Thyroid gland (tissue), 4 donors: Measurements from ENCODE around the gene TLE4.

Source experiments
- POLR2A ChIP-seq, 2 donors: fragments of 450-650 bp; IDR thresholded peaks; one replicate each; pipeline ENCODE4 v1.6.1; 2017; ENCODE audit warnings: antibody characterized with exemption in 2 of 2, mild to moderate bottlenecking in 2 of 2, moderate library complexity in 1 of 2
- TF ChIP-seq, protein P1 (sequence below), 6 experiments: fragments of 200-600 bp in 3 of 6; fragments of 450-650 bp in 3 of 6; sonication (generic) in 3 of 6; IDR thresholded peaks; one replicate each; pipeline ENCODE4 v1.5.1; 2016 to 2019; ENCODE audit warnings: antibody characterized with exemption in 6 of 6, mild to moderate bottlenecking in 2 of 6, inconsistent platforms in 1 of 6, moderate library complexity in 1 of 6

DNA sequence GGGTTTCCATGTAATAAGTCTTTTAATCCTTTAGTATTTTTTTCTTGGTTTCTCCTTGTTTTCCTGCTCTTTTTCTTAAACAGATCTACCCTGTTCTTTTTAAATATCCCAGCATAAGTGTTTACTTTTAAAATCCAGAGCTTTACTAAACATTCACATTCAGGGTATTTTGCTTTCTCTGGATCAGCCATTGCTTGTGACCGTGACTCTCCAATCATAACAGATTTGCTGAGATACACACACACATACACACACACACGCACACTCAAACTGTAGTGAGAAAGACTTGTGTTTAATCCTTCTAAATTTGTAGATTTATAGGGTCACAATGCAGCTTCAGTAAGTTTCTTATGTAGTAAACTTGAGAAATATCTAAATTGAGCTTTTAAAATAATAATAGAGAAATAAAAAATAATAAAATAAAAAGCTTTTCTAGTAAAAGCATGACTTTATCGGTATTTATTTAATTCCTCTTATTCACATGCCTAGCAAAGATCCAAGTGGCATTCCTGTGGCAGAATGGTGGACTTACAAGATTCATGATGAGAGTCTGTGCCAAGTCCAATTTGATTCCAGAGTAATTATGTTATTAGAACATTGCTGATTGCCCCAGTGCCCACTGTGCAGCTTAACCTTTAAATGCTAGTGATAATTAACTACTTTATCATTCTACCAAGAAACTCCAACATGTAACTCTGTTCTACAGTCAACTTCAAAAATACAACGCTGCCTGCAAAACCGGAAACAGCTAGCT is 129.0 kb downstream of the TLE4 start:
- TF ChIP-seq POLR2A (IDR thresholded peaks at IDR 0.05), result no peak
- TF ChIP-seq, protein P1, sequence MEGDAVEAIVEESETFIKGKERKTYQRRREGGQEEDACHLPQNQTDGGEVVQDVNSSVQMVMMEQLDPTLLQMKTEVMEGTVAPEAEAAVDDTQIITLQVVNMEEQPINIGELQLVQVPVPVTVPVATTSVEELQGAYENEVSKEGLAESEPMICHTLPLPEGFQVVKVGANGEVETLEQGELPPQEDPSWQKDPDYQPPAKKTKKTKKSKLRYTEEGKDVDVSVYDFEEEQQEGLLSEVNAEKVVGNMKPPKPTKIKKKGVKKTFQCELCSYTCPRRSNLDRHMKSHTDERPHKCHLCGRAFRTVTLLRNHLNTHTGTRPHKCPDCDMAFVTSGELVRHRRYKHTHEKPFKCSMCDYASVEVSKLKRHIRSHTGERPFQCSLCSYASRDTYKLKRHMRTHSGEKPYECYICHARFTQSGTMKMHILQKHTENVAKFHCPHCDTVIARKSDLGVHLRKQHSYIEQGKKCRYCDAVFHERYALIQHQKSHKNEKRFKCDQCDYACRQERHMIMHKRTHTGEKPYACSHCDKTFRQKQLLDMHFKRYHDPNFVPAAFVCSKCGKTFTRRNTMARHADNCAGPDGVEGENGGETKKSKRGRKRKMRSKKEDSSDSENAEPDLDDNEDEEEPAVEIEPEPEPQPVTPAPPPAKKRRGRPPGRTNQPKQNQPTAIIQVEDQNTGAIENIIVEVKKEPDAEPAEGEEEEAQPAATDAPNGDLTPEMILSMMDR (IDR thresholded peaks at IDR 0.05), result no peak
